GM19467 (cell line): ENCODE results near the gene BCL11A.

ENCODE experiments used
- ATAC-seq: cut with Tn5 transposase; IDR thresholded peaks from one replicate; pipeline ENCODE4 v1.9.1; 2021; ENCODE audit warnings: mild to moderate bottlenecking, moderate library complexity; ENCODE audit not compliant: unreplicated experiment

BCL11A gene

DNA sequence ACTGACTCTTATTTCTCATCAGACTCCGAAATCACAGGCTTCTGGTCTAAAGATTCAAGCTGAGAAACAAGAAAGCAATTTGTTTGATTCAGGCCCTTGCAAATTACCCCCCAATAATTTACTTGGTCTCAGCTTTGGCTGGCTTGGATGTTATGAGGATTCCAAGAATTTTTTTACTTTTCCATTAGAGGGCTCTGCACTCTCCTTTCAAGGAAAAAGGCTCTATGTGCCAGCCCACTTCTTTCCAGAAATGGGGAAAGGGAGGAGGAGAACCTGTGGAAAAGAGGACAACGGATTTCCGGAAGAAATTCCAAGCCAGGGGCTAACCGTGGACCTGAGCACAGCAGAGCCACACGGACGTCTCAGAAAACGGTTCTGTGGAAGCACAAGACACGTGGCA, 44.4 kb downstream of the BCL11A start:
- ATAC-seq: no peak

DNA sequence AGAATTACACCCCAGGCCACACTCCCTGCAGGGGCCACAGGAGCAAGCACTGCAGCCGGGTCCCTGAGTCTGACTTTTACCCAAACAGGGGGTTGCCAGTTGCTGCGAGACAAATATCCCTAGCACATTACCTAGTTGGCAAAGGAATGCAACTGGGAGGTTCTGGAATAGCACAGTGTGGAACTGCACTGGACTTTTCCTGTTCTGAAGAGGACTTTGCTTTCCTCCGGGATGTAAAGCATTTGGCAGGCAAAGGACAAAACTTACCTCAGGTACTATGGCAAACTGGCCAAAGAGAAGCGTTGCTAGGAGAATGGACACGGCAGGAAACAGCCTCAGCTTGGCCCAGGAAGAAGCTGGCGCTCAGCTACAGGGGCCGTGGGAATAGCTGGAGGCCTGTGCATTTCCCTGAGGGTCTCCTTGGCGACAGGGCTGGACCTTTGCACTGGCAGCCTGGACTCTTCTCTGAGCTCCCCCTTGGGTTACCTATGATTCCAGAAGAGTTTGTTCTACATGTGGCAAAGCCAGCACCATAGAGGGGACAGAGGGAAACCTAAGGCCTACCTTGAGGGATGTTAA, 45.0 kb downstream of the BCL11A start:
- ATAC-seq: no peak

DNA sequence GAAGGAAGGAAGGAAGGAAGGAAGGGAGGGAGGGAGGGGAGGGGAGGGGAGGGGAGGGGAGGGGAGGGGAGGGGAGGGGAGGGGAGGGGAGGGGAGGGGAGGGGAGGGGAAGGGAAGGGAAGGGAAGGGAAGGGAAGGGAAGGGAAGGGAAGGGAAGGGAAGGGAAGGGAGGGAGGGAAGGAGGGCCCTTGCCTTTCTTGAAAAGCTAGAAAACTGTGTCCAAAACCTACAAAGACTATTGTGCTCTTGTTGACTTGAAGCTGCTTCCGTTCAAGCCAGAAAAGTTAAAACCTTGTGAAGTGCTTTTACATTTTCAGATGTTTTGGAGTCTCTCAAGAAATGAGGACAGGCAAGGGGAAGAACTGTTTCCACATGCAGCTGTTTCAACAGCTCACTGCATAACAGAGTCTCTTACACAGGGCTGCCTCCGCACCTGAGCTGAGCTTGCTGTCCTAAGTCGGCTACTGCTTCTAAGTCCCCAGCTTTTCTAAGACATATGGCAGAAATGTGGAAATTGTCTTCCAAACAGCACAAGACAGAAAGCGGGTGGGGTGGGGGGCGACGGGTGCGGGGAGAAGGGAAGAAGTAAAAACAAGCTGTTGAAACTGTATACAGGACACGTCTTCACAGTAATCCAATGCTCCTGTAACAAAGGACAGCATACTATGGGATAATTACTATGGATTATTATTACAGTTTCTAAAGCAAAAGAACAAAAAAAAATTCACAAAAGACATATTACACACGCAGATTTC, 46.1 kb downstream of the BCL11A start:
- no peak for ATAC-seq

DNA sequence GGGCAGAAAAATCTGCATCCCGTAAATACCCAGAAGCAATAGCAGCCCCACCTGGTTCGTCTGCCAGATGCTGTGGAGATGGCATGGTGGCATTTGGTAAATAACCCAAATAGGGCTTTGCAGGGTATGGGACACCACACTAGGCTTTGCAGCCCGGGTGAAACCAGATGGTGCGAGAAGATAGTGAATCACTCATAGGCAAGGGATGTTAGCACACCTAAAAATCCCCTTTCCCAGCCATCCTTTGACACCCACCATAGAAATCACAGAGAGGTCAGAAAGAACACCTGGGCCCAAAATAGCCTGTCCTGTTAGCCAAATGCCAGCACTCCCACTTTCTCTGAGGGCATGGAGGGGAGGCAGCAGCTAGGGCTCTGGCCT, 47.6 kb downstream of the BCL11A start:
- no peak for ATAC-seq

DNA sequence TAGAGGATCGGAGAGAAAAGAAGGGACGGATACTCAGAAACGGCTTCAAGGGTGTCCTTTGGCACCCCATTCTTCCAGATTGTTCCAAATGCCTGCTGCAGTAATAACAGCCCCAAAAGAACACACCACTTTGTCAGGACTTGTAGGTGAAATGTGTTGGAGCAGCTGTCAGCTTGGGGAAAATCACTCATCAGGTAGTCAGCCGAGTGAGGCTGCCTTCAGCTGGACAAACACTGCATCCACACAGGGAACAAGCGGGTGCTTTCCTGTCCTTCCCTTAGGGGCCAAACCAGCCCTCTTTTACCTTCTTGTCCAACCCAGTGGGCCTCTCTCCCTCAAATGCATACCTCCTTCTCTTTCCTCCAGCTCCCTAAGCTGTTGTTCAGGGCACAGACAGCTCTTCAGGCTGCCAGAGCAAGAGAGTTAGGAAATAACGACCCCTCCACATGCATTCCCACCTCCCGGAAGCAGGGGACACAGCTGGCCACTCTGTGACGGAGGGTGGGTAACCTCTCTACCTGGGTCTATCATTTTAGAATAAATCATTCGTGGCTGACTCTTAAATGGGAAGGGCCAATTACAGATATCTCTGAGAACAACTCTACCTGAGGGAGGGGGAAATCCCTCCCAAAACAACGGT, 48.1 kb downstream of the BCL11A start:
- no peak for ATAC-seq

DNA sequence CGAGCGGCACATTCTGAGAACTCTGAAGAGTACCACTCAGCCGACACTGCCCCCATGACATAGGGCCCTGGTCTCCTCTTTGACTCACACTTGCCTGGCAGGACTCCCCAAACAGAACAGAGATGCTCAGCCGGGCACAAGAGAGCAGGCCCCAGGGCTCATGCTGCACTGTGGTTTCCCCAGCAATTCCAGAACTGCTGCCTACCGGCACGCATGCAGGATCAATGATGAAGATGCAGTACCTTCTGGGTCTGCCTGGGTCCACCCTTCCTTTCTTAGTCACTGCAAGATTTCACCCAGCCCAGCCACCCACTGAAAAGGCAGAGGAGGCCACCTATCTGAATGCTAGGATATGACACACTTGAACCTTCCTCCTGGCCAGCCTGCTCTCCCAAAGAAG, 49.4 kb downstream of the BCL11A start:
- no peak for ATAC-seq

DNA sequence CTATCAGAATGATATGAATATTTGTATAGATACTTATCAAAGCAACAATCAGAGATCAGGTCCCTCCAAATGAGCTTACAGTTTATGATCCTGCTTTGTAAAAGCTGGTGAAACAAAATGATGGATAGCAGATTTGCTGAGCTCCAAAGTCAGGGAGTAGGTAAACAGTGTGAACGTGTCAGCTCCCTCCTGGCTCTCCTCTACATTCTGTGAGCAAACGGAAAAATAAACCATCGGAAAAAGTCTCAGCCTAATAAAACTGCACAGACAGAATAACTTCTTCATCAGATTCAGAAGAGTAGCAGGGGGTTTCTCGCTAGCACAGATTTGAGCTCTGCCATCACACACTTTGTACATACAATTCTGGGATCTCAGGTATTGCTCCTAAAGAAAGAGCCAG, 51.3 kb downstream of the BCL11A start:
- no peak for ATAC-seq

DNA sequence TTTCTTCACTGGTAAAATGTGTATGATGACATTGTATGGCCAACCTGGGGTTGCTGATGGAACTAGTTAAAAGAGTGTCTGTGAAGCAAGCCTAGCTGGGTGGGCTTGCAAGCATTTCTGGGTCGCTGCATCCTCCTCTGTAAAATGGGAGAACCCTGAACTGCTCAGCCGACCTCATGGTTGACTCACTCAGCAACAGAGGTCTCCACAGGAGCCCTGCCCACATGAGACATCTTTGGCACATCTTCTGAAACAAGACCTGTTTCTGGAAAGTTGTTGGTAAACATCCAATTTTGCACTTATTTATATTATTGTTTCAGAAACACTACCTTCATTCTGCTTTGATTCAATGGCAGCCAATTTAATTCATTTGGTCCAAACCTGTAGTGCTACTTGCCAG, 52.6 kb downstream of the BCL11A start:
- ATAC-seq: no peak

DNA sequence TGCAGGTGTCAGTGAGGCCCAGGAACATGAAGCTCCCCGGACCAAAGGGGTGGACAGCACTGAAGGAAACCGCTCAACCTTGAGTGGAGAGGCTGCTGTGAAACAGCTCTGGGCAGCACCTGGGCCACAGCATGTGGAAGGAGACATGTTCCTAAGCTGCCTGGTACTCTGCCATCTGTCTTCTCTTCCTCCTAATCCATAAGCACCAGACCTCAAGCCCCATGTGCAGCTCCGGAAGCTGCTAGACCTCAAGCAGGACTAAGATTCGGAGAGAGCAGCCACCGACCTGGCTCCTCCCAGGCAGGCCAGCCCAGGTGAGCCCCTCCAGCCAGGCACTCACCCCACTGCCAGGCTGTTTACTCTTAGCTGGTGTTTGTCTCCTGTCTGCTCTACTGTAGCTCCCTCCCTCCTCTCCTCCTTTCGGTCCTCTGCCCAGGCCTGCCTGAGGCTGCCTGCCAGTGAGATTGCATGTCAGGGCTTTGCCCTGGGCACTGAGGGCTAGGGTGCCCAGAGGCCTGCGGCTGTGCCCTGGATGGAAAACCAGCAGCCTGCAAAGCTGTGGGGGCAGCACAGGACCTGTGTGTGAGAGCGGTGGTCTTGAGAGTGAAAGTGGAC, 53.7 kb downstream of the BCL11A start:
- ATAC-seq: no peak

DNA sequence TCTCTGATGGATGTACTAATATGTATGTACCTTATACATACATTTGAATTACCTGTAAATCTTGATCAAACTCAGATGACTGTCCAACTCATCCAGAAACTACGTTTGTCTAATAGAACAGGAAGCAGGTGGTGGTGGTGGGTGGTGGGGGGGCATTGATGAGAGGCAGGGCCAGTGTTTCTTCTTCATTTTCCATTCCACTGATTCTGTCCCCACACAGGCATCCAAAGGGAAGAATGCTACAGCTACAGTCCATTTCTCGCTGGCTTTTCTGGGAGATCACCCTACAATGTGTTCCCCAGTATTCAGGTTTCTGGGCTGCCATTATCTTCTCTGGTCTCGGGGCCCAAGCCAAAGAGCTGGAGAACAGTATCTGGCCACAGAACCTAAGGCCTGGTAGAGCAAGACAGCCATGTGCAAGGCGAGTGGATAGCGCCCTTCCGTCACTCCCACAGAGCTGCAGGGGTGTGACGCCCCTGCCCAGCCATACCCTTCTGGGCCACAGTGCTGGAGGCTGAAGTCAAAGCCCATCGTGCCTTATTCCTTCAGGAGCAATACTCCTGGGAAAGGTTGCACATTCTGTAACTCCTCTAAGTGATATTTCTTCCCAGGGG, 54.5 kb downstream of the BCL11A start:
- no peak for ATAC-seq

DNA sequence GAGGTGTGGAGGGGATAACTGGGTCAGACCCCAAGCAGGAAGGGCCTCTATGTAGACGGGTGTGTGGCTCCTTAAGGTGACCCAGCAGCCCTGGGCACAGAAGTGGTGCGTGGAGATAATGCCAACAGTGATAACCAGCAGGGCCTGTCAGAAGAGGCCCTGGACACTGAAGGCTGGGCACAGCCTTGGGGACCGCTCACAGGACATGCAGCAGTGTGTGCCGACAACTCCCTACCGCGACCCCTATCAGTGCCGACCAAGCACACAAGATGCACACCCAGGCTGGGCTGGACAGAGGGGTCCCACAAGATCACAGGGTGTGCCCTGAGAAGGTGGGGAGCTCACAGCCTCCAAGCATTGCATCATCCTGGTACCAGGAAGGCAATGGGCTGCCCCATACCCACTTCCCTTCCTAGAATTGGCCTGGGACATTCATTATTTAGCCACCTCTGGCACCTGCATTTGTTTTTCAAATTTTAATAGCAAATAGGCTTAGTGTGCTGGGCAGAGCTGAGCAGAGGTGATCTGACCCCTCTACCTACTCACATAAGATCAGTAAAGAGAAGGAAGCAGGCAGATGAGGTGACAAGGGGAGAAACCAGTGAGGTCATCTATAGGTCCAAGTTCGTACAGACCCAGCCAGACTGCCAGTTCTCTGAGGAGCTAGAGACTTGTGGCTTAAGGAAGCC, 55.2 kb downstream of the BCL11A start:
- ATAC-seq: no peak

DNA sequence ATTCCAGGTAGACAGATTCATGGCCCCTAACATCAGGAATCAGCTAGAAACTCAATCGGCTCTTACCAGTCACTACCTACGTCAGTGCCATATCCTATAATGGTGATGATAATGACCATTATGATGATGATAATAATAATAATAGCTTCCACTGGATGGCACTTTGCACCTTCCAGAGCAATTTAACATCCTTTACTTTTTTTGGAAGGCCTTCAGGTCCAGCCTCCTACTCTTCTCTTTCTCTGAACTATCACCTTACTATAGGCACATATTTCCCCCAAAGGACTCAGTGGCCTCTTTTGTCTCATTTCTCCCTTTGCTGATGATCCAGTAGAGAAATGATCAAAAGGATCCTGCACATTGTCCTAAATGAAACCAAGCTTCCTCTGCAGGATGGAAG, 56.0 kb downstream of the BCL11A start:
- ATAC-seq: no peak

DNA sequence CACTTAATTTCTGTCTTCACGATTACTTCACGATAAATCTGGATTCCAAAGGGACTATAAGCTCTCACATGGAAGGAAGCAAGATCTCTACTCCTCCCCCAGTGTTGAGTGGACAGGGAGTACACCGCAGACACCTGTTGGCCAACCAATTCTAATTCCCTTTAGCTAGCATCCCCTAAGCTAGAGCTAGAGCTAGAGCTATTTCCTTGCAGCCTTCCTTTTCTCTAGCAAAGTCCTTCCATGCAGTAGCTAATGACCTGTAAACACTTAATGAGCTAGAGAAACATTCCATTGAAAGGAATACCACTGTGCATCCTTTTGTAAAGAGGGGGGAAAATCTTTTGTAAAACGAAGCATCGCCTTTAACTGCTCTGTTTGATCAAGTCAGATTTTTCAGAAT, 56.5 kb downstream of the BCL11A start:
- ATAC-seq: no peak

DNA sequence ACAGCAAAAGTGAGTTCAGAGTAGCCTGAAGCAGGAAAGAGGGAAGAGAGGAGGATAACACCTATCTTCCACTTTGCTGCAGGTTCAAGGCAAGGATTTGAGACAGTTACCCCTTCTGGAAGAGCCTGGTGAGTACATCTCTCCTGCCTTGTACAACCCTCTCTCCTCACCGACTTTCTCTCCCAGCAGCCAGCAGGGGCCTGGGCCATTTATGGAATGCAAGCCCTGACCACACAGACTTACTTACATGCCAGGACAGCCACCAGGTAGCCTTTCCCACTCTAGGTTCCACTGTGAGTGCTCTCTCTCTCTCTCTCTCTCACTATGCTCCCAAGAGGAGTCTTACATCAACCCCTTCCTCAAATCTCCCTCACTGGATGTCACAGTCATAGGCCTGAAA, 57.0 kb downstream of the BCL11A start:
- no peak for ATAC-seq

DNA sequence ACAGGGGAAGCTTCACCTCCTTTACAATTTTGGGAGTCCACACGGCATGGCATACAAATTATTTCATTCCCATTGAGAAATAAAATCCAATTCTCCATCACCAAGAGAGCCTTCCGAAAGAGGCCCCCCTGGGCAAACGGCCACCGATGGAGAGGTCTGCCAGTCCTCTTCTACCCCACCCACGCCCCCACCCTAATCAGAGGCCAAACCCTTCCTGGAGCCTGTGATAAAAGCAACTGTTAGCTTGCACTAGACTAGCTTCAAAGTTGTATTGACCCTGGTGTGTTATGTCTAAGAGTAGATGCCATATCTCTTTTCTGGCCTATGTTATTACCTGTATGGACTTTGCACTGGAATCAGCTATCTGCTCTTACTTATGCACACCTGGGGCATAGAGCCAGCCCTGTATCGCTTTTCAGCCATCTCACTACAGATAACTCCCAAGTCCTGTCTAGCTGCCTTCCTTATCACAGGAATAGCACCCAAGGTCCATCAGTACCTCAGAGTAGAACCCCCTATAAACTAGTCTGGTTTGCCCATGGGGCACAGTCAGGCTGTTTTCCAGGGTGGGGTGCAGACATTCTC, 58.3 kb downstream of the BCL11A start:
- no peak for ATAC-seq

DNA sequence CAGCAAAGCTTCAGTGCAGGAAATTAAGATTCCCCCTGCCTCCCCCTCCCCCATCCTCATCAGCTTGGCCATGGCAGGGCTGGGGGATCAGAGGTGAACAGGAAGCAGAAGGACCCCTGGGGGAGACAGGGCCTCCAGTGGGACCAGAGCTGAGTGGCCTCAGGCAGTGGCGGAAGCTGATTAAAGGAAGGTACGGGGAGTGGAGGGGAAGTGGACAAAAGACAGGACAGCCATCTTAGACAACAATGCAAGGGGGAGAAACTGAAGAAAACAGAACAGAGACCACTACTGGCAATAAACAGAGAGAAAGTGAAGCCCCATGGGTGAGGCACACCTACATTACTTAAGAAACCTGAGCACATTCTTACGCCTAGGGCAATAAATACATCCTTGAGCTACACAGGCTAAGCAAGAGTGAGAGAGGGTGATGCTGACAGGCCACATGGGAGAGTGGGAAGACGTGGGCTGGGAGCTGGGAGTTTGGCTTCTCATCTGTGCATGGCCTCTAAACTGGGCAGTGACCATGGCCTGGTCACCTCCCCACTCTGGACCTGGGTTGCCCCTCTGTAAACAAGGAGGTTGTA, 59.6 kb downstream of the BCL11A start:
- no peak for ATAC-seq

DNA sequence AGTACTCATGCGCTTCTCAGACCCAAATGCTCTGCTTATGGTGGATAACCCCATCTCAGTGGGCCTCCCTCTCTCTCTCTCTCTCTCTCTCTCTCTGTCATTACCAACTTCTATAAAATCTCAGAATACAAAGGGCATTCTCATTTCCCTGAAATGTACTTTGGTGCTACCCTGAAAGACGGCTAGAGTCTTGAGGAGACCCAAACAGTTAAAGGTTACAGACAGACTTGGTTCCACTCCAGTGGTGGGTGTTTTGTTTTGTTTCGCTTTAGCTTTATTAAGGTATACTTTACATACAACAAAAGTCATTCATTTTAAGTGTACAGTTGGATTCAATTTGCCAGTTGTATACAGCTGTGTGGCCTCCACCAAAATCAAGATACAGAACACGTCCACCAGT, 60.9 kb downstream of the BCL11A start:
- no peak for ATAC-seq

DNA sequence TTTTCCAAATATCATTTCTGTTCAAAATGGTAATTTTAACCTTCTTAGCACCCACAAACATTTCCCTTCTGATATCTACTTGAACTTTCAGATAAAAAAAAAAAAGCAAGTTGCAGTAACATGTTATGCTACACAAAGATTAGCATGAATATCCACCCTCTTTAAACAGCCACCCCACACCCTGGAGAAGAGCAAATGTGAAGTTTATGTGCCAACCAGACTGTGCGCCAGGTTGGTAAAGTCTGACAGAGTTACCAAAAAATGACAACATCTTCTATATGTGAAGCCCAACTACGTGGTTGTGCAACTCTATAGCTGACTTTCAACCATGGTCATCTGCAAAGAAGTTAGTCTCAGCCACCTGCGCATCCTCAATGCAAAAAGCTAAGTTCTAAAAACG, 62.6 kb downstream of the BCL11A start:
- no peak for ATAC-seq

DNA sequence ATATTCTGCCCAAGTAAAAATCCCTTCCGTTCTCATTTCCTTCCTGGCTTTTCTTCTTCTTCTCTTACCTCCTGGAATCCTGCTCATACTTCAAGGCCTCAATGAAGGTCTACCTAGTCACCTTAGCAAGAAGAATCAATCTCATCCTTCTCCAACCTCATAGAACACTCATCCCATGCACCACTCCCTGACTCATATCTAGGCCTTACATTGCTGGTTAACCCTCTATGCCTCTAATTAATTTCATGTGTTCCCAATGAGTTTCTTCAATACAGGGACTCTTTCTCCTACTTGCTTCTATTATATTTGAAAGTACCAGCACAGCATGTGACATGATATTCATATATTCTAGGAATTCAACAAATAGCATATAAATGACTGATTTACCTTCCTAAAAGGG, 63.0 kb downstream of the BCL11A start:
- ATAC-seq: no peak

DNA sequence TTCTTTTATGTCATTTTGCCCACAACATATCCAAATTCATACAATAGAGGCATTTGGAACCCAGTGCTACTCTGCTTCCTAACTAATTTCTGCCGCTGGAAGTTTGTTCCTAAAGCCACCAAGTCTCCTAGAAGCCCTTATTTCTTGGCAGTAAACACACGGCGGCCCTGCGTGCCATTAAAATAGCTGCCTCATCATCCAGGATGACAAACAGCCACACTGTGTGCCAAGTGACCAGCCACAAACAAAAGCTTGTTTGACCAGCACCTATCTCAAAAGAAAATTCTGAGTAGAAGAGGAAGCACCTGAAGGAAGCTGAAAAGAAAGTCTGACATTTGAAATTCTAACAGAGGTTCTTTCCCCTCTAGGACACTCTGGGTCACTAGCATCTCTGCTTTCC, 64.2 kb downstream of the BCL11A start:
- ATAC-seq: no peak
